Activated CD4-positive, alpha-beta T cell treated with anti-CD3 and anti-CD28 coated beads for 36 hours (primary cell): Measurements from ENCODE around the gene CERS6. TPM values are rescaled to one million over a fixed set of nuclear protein-coding genes. Genes with fewer than 3 reads are reported as not detected.

Source experiments
- ATAC-seq: fragments of 200-7000 bp; cut with Tn5 transposase; one replicate; pipeline ENCODE4 v1.10.0; 2021; ENCODE audit warnings: mild to moderate bottlenecking, moderate library complexity
- CTCF ChIA-PET: fragments of 350-600 bp; sonication (Branson Sonifier 250); formaldehyde crosslinking; loops from one replicate; lab custom pipeline; 2021; ENCODE audit warnings: antibody characterized with exemption; lab: Charles Lee
- POLR2A ChIA-PET: fragments of 350-600 bp; sonication (Branson Sonifier 250); formaldehyde crosslinking; loops from one replicate; lab custom pipeline; 2021; ENCODE audit warnings: antibody characterized with exemption, inconsistent platforms; lab: Charles Lee
- DNase-seq: peaks from one replicate; pipeline ENCODE4 v3.0.0-alpha.2; 2020
- H3K27ac Mint-ChIP-seq: one replicate; pipeline ENCODE4 v1.8.0; 2021; ENCODE audit warnings: mixed read lengths
- H3K27me3 Mint-ChIP-seq: one replicate; pipeline ENCODE4 v1.8.0; 2021; ENCODE audit warnings: mixed read lengths
- H3K36me3 Mint-ChIP-seq: one replicate; pipeline ENCODE4 v1.8.0; 2021; ENCODE audit warnings: low read depth, mixed read lengths
- H3K4me1 Mint-ChIP-seq: one replicate; pipeline ENCODE4 v1.8.0; 2021; ENCODE audit warnings: mixed read lengths
- H3K4me3 Mint-ChIP-seq: one replicate; pipeline ENCODE4 v1.8.0; 2021; ENCODE audit warnings: mild to moderate bottlenecking, moderate library complexity, mixed read lengths
- H3K9me3 Mint-ChIP-seq: one replicate; pipeline ENCODE4 v1.8.0; 2021; ENCODE audit warnings: low read depth, mixed read lengths
- intact Hi-C, 2 experiments: fragments of 100-400 bp; cut with DNase I in 1 of 2; cut with micrococcal nuclease in 1 of 2; formaldehyde crosslinking; loops; one replicate each; pipeline versions ENCODE4 v1.14.2 to v1.15.1; 2022 to 2024; cut with DNase I, micrococcal nuclease
- total RNA-seq, 2 experiments: library from RNA; stranded (reverse); gene quantifications; one replicate each; pipeline ENCODE4 v1.2.3, GENCODE V29; 2021

The CERS6 gene
- total RNA-seq, 2 experiments from 2014 or later = 12.9 to 13.1 TPM

GRCh38 chr2:168690381-168690885 is 234.4 kb downstream of the CERS6 start:
- H3K27me3 Mint-ChIP-seq = no peaks in the 10 kb centered on the region
- intact Hi-C loops = loop anchor here in 1 of 2 experiments (10.0 kb wide), 1 partner anchor 196 kb away; no protein-coding TSS in a partner anchor
- DNase-seq (no peak), ATAC-seq (no peak)
- peaks cover 20% of the 10 kb centered on the region for H3K36me3 Mint-ChIP-seq
- POLR2A ChIA-PET = no interaction called here
- H3K4me3 Mint-ChIP-seq = no peak overlapping the region
- no peak overlapping the region for H3K27ac Mint-ChIP-seq
- CTCF ChIA-PET = interaction anchor here (0.6 kb wide), 3 partner anchors 14 to 550 kb away, joined by 3 to 6 read pairs (median 4); no protein-coding TSS in a partner anchor
- peaks cover 12% of the 10 kb centered on the region for H3K4me1 Mint-ChIP-seq
- no peaks in the 10 kb centered on the region for H3K9me3 Mint-ChIP-seq

- ATAC-seq = no peak
- POLR2A ChIA-PET = no interaction called here
- no peaks in the 10 kb centered on the region for H3K9me3 Mint-ChIP-seq
- H3K36me3 Mint-ChIP-seq = peaks cover 25% of the 10 kb centered on the region
- no peaks in the 10 kb centered on the region for H3K27me3 Mint-ChIP-seq
- intact Hi-C loops = loop anchor here in 1 of 2 experiments (10.0 kb wide), 1 partner anchor 196 kb away; no protein-coding TSS in a partner anchor
- H3K4me3 Mint-ChIP-seq = no peak overlapping the region
- no peak overlapping the region for H3K27ac Mint-ChIP-seq
- no peak for DNase-seq
- peaks cover 12% of the 10 kb centered on the region for H3K4me1 Mint-ChIP-seq
- CTCF ChIA-PET = interaction anchor here (0.5 to 1.0 kb wide), 5 partner anchors 9 to 551 kb away, joined by 3 to 6 read pairs (median 3); no protein-coding TSS in a partner anchor
Observed at GRCh38 chr2:168691221-168691620, 235.1 kb downstream of the CERS6 start.

GRCh38 chr2:168692132-168692744 is 236.2 kb downstream of the CERS6 start:
- H3K4me1 Mint-ChIP-seq = peaks cover 12% of the 10 kb centered on the region
- intact Hi-C loops = loop anchor here in 1 of 2 experiments (10.0 kb wide), 1 partner anchor 197 kb away; no protein-coding TSS in a partner anchor
- peaks cover 31% of the 10 kb centered on the region for H3K36me3 Mint-ChIP-seq
- no peak for DNase-seq
- H3K4me3 Mint-ChIP-seq = no peak overlapping the region
- ATAC-seq = peak; percentile 91
- H3K27ac Mint-ChIP-seq = no peak overlapping the region
- no peaks in the 10 kb centered on the region for H3K9me3 Mint-ChIP-seq
- POLR2A ChIA-PET = interaction anchor here (1.2 kb wide), 1 partner anchor 202 kb away, joined by 5 read pairs; no protein-coding TSS in a partner anchor
- CTCF ChIA-PET = interaction anchor here (0.6 to 1.0 kb wide), 2 partner anchors 8 to 203 kb away, joined by 3 read pairs; no protein-coding TSS in a partner anchor
- H3K27me3 Mint-ChIP-seq = no peaks in the 10 kb centered on the region

GRCh38 chr2:168694173-168694572 is 238.1 kb downstream of the CERS6 start:
- intact Hi-C loops = loop anchor here in 1 of 2 experiments (10.0 kb wide), 1 partner anchor 199 kb away; no protein-coding TSS in a partner anchor
- DNase-seq (no peak), ATAC-seq (no peak)
- H3K36me3 Mint-ChIP-seq = peaks cover 41% of the 10 kb centered on the region
- ChIA-PET CTCF (interaction anchor here (1.5 to 1.8 kb wide), 2 partner anchors 9 to 13 kb away, joined by 5 to 6 read pairs; no protein-coding TSS in a partner anchor), POLR2A (no interaction called here)
- H3K9me3 Mint-ChIP-seq = no peaks in the 10 kb centered on the region
- no peak overlapping the region for H3K4me3 Mint-ChIP-seq
- no peaks in the 10 kb centered on the region for H3K27me3 Mint-ChIP-seq
- H3K4me1 Mint-ChIP-seq = peaks cover 12% of the 10 kb centered on the region
- H3K27ac Mint-ChIP-seq = no peak overlapping the region

- intact Hi-C loops = loop anchor here in 1 of 2 experiments (10.0 kb wide), 1 partner anchor 200 kb away; no protein-coding TSS in a partner anchor
- Mint-ChIP-seq H3K4me3 (no peak overlapping the region), H3K9me3 (no peaks in the 10 kb centered on the region), H3K27me3 (no peaks in the 10 kb centered on the region), H3K4me1 (peaks cover 12% of the 10 kb centered on the region), H3K36me3 (peaks cover 41% of the 10 kb centered on the region), H3K27ac (no peak overlapping the region)
- DNase-seq (no peak), ATAC-seq (no peak)
- ChIA-PET POLR2A (no interaction called here), CTCF (interaction anchor here (0.6 to 1.8 kb wide), 3 partner anchors 9 to 167 kb away, joined by 3 to 6 read pairs (median 5); no protein-coding TSS in a partner anchor)
Observed at GRCh38 chr2:168694866-168695265, 238.8 kb downstream of the CERS6 start.

- Mint-ChIP-seq H3K36me3 (peaks cover 30% of the 10 kb centered on the region), H3K4me1 (no peaks in the 10 kb centered on the region), H3K27me3 (no peaks in the 10 kb centered on the region), H3K27ac (no peak overlapping the region), H3K9me3 (no peaks in the 10 kb centered on the region), H3K4me3 (no peak overlapping the region)
- ATAC-seq = no peak
- intact Hi-C loops = loop anchor here in 1 of 2 experiments (10.0 kb wide), 1 partner anchor 203 kb away; no protein-coding TSS in a partner anchor
- ChIA-PET CTCF (no interaction called here), POLR2A (interaction anchor here (0.7 kb wide), 1 partner anchor 579 kb away, joined by 6 read pairs; no protein-coding TSS in a partner anchor)
- DNase-seq = no peak
Observed at GRCh38 chr2:168697668-168698121, 241.6 kb downstream of the CERS6 start.

GRCh38 chr2:168698969-168699368 is 242.9 kb downstream of the CERS6 start:
- intact Hi-C loops = loop anchor here in 1 of 2 experiments (10.0 kb wide), 1 partner anchor 204 kb away; no protein-coding TSS in a partner anchor
- Mint-ChIP-seq H3K9me3 (no peaks in the 10 kb centered on the region), H3K4me3 (no peak overlapping the region), H3K27me3 (no peaks in the 10 kb centered on the region), H3K27ac (no peak overlapping the region), H3K4me1 (no peaks in the 10 kb centered on the region), H3K36me3 (peaks cover 30% of the 10 kb centered on the region)
- CTCF ChIA-PET = no interaction called here
- ATAC-seq (no peak), DNase-seq (no peak)
- POLR2A ChIA-PET = no interaction called here

GRCh38 chr2:168699844-168700417 is 243.9 kb downstream of the CERS6 start:
- no peaks in the 10 kb centered on the region for H3K9me3 Mint-ChIP-seq

GRCh38 chr2:168700615-168701245 is 244.7 kb downstream of the CERS6 start:
- Mint-ChIP-seq H3K36me3 (peaks cover 18% of the 10 kb centered on the region), H3K4me3 (no peak overlapping the region), H3K9me3 (no peaks in the 10 kb centered on the region), H3K4me1 (no peaks in the 10 kb centered on the region), H3K27me3 (no peaks in the 10 kb centered on the region), H3K27ac (no peak overlapping the region)
- no peak for DNase-seq
- ChIA-PET POLR2A (no interaction called here), CTCF (interaction anchor here (1.0 to 1.5 kb wide), 3 partner anchors 9 to 219 kb away, joined by 3 read pairs; no protein-coding TSS in a partner anchor)
- intact Hi-C loops = no loop called here
- ATAC-seq = no peak

More at GRCh38 chr2:168699844-168700417, 243.9 kb downstream of the CERS6 start:
- no peaks in the 10 kb centered on the region for H3K4me1 Mint-ChIP-seq
- no peak for DNase-seq
- H3K36me3 Mint-ChIP-seq = peaks cover 25% of the 10 kb centered on the region
- CTCF ChIA-PET = interaction anchor here (0.7 to 1.5 kb wide), 5 partner anchors 8 to 221 kb away, joined by 3 read pairs; no protein-coding TSS in a partner anchor
- no peak for ATAC-seq
- no peak overlapping the region for H3K27ac Mint-ChIP-seq
- no peaks in the 10 kb centered on the region for H3K27me3 Mint-ChIP-seq
- H3K4me3 Mint-ChIP-seq = no peak overlapping the region
- POLR2A ChIA-PET = no interaction called here
- intact Hi-C loops = loop anchor here in 1 of 2 experiments (10.0 kb wide), 1 partner anchor 205 kb away; no protein-coding TSS in a partner anchor

GRCh38 chr2:168702579-168702978 is 246.5 kb downstream of the CERS6 start:
- intact Hi-C loops = no loop called here
- ChIA-PET POLR2A (no interaction called here), CTCF (no interaction called here)
- no peaks in the 10 kb centered on the region for H3K4me1 Mint-ChIP-seq
- peaks cover 7% of the 10 kb centered on the region for H3K36me3 Mint-ChIP-seq
- H3K27me3 Mint-ChIP-seq = no peaks in the 10 kb centered on the region
- DNase-seq = no peak
- no peak for ATAC-seq
- H3K9me3 Mint-ChIP-seq = no peaks in the 10 kb centered on the region
- no peak overlapping the region for H3K27ac Mint-ChIP-seq
- no peak overlapping the region for H3K4me3 Mint-ChIP-seq
